ENCODE data around the gene NET1.

NET1 gene

DNA sequence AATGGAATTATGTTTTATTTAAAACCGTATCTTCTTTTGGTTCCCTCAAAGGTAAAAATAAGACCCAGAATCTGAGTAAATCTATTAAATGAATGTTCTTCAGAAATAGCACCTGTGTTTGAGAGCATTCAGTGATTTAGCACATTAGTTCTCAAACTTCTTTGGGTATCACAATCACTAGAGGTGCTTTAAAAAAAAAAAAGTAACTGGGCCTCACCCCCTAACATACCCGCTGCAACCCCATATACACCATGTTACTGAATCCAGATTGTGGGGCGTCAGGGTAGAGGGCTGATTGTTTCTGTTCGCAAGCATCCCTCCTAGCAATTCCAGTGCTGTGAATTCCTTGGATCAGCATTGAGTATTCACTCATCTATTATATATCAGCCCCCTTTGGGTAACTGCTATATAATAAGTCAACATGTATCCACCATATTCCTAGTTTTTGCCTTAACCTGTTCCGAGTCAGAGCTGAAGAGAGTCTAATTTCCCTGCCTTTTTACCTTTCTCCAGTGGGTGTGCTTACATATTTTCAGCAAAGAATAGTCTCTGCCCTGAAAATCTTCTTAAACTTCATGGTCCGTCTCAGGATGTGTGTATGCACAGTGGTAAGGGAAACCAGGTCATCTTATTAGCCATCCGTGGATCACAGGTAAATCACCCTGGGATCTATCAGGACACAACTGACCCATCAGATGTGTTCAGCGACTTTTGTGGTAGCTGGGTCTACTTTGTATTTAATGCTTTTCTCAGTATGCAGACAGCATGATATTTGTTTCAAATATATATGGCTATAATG lies 46.8 kb downstream of the NET1 start:
- H4K20me1 ChIP-seq (ENCODE audit: insufficient read depth): no peaks in the 10 kb centered on the region
- TF ChIP-seq, protein P1, sequence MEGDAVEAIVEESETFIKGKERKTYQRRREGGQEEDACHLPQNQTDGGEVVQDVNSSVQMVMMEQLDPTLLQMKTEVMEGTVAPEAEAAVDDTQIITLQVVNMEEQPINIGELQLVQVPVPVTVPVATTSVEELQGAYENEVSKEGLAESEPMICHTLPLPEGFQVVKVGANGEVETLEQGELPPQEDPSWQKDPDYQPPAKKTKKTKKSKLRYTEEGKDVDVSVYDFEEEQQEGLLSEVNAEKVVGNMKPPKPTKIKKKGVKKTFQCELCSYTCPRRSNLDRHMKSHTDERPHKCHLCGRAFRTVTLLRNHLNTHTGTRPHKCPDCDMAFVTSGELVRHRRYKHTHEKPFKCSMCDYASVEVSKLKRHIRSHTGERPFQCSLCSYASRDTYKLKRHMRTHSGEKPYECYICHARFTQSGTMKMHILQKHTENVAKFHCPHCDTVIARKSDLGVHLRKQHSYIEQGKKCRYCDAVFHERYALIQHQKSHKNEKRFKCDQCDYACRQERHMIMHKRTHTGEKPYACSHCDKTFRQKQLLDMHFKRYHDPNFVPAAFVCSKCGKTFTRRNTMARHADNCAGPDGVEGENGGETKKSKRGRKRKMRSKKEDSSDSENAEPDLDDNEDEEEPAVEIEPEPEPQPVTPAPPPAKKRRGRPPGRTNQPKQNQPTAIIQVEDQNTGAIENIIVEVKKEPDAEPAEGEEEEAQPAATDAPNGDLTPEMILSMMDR (conservative IDR thresholded peaks at IDR 0.05; ENCODE audit: low read depth, low read length): no peak
- no peak overlapping the region for H3K4me2 ChIP-seq
- no peak overlapping the region for H2AFZ ChIP-seq (ENCODE audit: low read depth)
- no peaks in the 10 kb centered on the region for H3K4me1 ChIP-seq (ENCODE audit: low read depth, poor library complexity, severe bottlenecking)
- no peak overlapping the region for H3K27ac ChIP-seq
- H3K27me3 ChIP-seq (ENCODE audit: insufficient read depth, low read depth): no peaks in the 10 kb centered on the region
- no peak overlapping the region for H3K9ac ChIP-seq
- H3K79me2 ChIP-seq (ENCODE audit: insufficient read depth, low read depth): no peaks in the 10 kb centered on the region
- H3K36me3 ChIP-seq (ENCODE audit: insufficient read depth): peaks cover 10% of the 10 kb centered on the region; the same call in 1 of the 2 replicates
- H3K4me3 ChIP-seq (IDR thresholded peaks at IDR 0.05; ENCODE audit: insufficient read depth, low read depth, low read length): no peak overlapping the region

DNA sequence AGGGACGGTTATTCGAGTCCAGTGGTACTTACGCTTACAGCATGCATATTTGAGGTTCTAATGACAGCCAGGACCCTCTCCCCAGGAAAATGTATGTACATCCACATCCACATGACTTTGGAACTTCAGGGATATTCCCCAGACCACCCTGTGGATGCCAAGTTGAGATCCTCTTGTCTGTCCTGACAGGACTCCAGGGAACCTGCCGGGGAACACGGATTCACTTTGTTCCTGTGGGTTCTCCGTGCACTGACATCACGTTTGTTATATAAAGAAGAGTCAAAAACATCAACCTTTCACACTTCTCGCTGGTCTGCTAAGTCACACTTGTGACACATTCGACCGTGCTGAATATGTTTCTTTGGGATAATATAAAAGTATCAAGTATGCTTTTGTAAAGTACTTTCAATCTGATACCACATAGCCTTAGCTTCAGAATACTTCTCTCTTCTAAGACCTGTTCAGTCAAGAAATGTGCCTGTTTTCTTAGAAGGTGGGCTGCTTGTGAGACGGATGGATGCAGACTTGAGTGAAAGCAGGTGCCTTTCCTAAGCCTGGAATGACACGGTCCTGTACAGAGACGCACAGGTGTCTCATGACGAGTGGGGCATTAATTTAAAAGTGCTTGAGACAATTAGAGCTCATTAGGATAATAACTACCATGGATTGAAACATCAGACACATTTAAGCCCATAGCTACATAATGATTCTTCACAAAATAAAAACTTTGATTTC lies 48.3 kb downstream of the NET1 start:
- Histone ChIP-seq H3K4me3 (IDR thresholded peaks at IDR 0.05; ENCODE audit: insufficient read depth, low read depth, low read length) (no peak overlapping the region), H3K27ac (no peak overlapping the region), H3K4me2 (no peak overlapping the region), H3K9ac (no peak overlapping the region), H2AFZ (ENCODE audit: low read depth) (no peak overlapping the region), H3K36me3 (ENCODE audit: insufficient read depth) (peaks cover 5% of the 10 kb centered on the region; the same call in 1 of the 2 replicates), H3K4me1 (ENCODE audit: low read depth, poor library complexity, severe bottlenecking) (no peaks in the 10 kb centered on the region), H4K20me1 (ENCODE audit: insufficient read depth) (no peaks in the 10 kb centered on the region), H3K79me2 (ENCODE audit: insufficient read depth, low read depth) (no peaks in the 10 kb centered on the region), H3K27me3 (ENCODE audit: insufficient read depth, low read depth) (no peaks in the 10 kb centered on the region)
- TF ChIP-seq, protein P1 (conservative IDR thresholded peaks at IDR 0.05; ENCODE audit: low read depth, low read length): no peak

DNA sequence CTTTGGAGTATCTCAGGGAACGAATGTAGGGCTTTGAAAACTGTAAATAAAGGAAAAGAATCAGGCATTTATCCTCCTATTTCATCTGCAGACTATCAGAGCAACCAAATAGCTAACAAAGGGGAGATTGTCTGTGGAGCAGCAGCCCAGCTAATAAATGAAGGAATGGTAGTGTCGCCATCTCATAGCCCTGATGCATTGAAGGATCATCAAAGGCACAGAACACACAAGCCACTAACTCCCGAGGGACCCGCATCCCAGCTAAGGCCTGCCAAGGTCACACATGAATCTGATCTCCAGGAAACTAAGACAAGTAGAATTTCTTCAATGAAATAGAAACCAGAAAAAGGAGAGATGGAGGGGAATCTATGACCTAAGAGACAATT lies 48.8 kb downstream of the NET1 start:
- Histone ChIP-seq H3K4me3 (IDR thresholded peaks at IDR 0.05; ENCODE audit: insufficient read depth, low read depth, low read length) (no peak overlapping the region), H3K4me2 (no peak overlapping the region), H2AFZ (ENCODE audit: low read depth) (no peak overlapping the region), H4K20me1 (ENCODE audit: insufficient read depth) (no peaks in the 10 kb centered on the region), H3K36me3 (ENCODE audit: insufficient read depth) (peaks cover 5% of the 10 kb centered on the region; the same call in 1 of the 2 replicates), H3K27me3 (ENCODE audit: insufficient read depth, low read depth) (no peaks in the 10 kb centered on the region), H3K9ac (no peak overlapping the region), H3K4me1 (ENCODE audit: low read depth, poor library complexity, severe bottlenecking) (no peaks in the 10 kb centered on the region), H3K27ac (no peak overlapping the region), H3K79me2 (ENCODE audit: insufficient read depth, low read depth) (no peaks in the 10 kb centered on the region)
- TF ChIP-seq, protein P1 (conservative IDR thresholded peaks at IDR 0.05; ENCODE audit: low read depth, low read length): no peak

DNA sequence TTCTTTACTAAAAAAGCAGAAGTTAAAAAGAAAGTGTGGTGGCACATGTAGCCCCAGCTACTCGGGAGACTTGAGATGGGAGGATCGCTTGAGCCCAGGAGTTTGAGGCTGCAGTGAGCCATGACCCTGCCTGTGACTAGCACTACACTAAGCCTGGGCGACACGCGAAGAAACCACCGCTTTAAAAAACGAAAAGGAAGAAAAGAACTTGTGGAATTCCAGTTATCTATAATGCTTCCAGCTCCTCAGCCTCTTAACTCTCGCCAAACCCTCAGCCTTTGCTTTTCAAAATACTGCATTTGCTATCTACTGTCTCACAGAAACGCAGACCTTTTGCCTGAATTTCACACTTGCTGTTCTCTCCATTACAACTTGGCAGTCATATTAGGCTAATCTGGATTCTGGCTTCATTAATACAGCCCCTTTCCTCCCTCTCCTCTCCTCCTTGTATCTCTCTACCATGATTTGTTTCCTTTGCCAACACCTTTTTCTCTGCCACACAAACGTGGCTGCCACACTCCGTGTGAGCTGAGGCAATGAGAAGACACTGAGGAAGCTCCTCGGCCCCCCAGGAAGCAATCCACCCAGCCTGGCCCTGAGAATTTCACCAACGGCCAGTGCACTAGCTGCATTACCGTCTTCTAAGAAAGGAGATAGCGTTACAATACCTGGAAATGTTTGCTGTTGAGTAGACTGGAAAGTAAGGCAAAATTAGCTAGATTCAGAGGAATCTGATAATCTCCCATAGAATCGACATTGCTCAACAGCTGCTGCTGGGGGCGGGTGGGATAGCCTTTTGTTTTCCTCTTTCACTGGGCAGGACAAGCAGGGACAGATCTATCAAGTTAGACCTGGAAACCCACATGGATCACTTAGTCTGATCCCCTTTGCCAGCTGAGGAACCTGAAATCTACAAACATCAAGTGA lies 49.8 kb downstream of the NET1 start:
- Histone ChIP-seq H3K27me3 (ENCODE audit: insufficient read depth, low read depth) (no peaks in the 10 kb centered on the region), H2AFZ (ENCODE audit: low read depth) (no peak overlapping the region), H4K20me1 (ENCODE audit: insufficient read depth) (no peaks in the 10 kb centered on the region), H3K79me2 (ENCODE audit: insufficient read depth, low read depth) (no peaks in the 10 kb centered on the region), H3K4me1 (ENCODE audit: low read depth, poor library complexity, severe bottlenecking) (no peaks in the 10 kb centered on the region), H3K4me3 (IDR thresholded peaks at IDR 0.05; ENCODE audit: insufficient read depth, low read depth, low read length) (no peak overlapping the region), H3K4me2 (no peak overlapping the region), H3K36me3 (ENCODE audit: insufficient read depth) (0 out of 2 replicates have a peak, but pooled peaks cover 5% of the 10 kb centered on the region), H3K9ac (no peak overlapping the region), H3K27ac (no peak overlapping the region)
- TF ChIP-seq, protein P1 (conservative IDR thresholded peaks at IDR 0.05; ENCODE audit: low read depth, low read length): no peak

Measured in KMS-11 (cell line).